KOPT-K1 (cell line): ENCODE results near the gene TLN1.

Experiments
- H3K27ac ChIP-seq: fragments of 200-600 bp; sonication (generic); 2 replicates; pipeline ENCODE4 v1.5.1; 2016; ENCODE audit warnings: antibody characterized with exemption, mild to moderate bottlenecking, low read depth, low read length; ENCODE audit not compliant: poor library complexity, severe bottlenecking
- H3K36me3 ChIP-seq: fragments of 200-600 bp; sonication (generic); 2 replicates; pipeline ENCODE4 v1.5.1; 2017; ENCODE audit warnings: antibody characterized with exemption, mild to moderate bottlenecking, low read length, moderate library complexity; ENCODE audit not compliant: insufficient read depth
- H3K9me3 ChIP-seq: fragments of 200-600 bp; sonication (generic); 2 replicates; pipeline ENCODE4 v1.5.1; 2017; ENCODE audit warnings: antibody characterized with exemption, low read length, mild to moderate bottlenecking; ENCODE audit not compliant: insufficient read depth, poor library complexity, severe bottlenecking

Gene TLN1

DNA sequence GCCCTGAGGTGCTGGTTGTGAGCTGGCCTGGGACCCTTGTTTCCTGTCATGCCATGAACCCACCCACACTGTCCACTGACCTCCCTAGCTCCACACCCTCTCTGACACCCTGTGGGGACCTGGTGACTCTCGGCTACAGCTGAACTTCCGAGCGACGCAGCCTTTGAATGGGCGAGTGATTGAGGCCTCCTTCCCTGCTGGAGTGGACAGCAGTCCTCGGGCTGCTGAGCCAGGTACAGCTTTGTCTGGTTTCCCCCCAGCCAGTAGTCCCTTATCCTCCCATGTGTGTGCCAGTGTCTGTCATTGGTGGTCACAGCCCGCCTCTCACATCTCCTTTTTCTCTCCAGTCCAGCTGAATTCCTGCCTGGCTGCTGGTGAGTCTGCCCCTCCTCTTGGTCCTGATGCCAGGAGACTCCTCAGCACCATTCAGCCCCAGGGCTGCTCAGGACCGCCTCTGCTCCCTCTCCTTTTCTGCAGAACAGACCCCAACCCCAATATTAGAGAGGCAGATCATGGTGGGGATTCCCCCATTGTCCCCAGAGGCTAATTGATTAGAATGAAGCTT is 52.1 kb downstream of the TLN1 start:
- Histone ChIP-seq H3K9me3 (no peaks in the 10 kb centered on the region), H3K27ac (no peak overlapping the region), H3K36me3 (no peaks in the 10 kb centered on the region)

- H3K36me3 ChIP-seq = no peaks in the 10 kb centered on the region
- H3K9me3 ChIP-seq = no peaks in the 10 kb centered on the region
- no peak overlapping the region for H3K27ac ChIP-seq
Measured at GRCh38 chr9:35679091-35679490, 52.9 kb downstream of the TLN1 start.

DNA sequence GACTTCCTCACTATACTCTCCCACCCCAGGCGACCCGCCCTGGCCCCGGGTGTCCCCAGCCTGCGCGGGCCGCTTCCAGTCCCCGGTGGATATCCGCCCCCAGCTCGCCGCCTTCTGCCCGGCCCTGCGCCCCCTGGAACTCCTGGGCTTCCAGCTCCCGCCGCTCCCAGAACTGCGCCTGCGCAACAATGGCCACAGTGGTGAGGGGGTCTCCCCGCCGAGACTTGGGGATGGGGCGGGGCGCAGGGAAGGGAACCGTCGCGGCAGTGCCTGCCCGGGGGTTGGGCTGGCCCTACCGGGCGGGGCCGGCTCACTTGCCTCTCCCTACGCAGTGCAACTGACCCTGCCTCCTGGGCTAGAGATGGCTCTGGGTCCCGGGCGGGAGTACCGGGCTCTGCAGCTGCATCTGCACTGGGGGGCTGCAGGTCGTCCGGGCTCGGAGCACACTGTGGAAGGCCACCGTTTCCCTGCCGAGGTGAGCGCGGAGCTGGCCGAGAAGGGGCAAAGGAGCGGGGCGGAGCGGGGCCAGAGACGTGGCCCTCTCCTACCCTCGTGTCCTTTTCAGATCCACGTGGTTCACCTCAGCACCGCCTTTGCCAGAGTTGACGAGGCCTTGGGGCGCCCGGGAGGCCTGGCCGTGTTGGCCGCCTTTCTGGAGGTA is 56.1 kb downstream of the TLN1 start:
- Histone ChIP-seq H3K27ac (no peak overlapping the region), H3K36me3 (no peaks in the 10 kb centered on the region), H3K9me3 (no peaks in the 10 kb centered on the region)

GRCh38 chr9:35675204-35675603 is 56.8 kb downstream of the TLN1 start:
- H3K27ac ChIP-seq = no peak overlapping the region

DNA sequence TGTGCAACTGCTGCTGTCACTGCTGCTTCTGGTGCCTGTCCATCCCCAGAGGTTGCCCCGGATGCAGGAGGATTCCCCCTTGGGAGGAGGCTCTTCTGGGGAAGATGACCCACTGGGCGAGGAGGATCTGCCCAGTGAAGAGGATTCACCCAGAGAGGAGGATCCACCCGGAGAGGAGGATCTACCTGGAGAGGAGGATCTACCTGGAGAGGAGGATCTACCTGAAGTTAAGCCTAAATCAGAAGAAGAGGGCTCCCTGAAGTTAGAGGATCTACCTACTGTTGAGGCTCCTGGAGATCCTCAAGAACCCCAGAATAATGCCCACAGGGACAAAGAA is 58.0 kb downstream of the TLN1 start:
- H3K27ac ChIP-seq = no peak overlapping the region
- H3K36me3 ChIP-seq = no peaks in the 10 kb centered on the region
- H3K9me3 ChIP-seq = no peaks in the 10 kb centered on the region

More at GRCh38 chr9:35675204-35675603, 56.8 kb downstream of the TLN1 start:
- H3K9me3 ChIP-seq = no peaks in the 10 kb centered on the region
- no peaks in the 10 kb centered on the region for H3K36me3 ChIP-seq

GRCh38 chr9:35673132-35674024 is 58.6 kb downstream of the TLN1 start, which contains the start of gene CA9:
Gene CA9 (plus strand): TSS chr9:35673928. CDS start chr9:35673960, 32 bp downstream.
- H3K36me3 ChIP-seq = no peaks in the 10 kb centered on the region
- no peaks in the 10 kb centered on the region for H3K9me3 ChIP-seq
- H3K27ac ChIP-seq = no peak within 1 kb of the TSS

GRCh38 chr9:35669331-35670145 is 62.5 kb downstream of the TLN1 start:
- no peak overlapping the region for H3K27ac ChIP-seq
- H3K36me3 ChIP-seq = no peaks in the 10 kb centered on the region
- H3K9me3 ChIP-seq = no peaks in the 10 kb centered on the region

GRCh38 chr9:35667939-35668338 is 64.1 kb downstream of the TLN1 start:
- Histone ChIP-seq H3K36me3 (no peaks in the 10 kb centered on the region), H3K27ac (no peak overlapping the region), H3K9me3 (no peaks in the 10 kb centered on the region)

GRCh38 chr9:35666549-35666948 is 65.4 kb downstream of the TLN1 start:
- H3K9me3 ChIP-seq = no peaks in the 10 kb centered on the region
- no peak overlapping the region for H3K27ac ChIP-seq
- no peaks in the 10 kb centered on the region for H3K36me3 ChIP-seq

- Histone ChIP-seq H3K36me3 (0 out of 2 replicates have a peak, but pooled peaks cover under 1% of the 10 kb centered on the region), H3K27ac (no peak overlapping the region), H3K9me3 (no peaks in the 10 kb centered on the region)
Measured at GRCh38 chr9:35666045-35666444, 66.0 kb downstream of the TLN1 start.

- peak overlapping the region; percentile 64 for H3K27ac ChIP-seq
- peaks cover 6% of the 10 kb centered on the region; the same call in 1 of the 2 replicates for H3K36me3 ChIP-seq
Measured at GRCh38 chr9:35665471-35665818, 66.5 kb downstream of the TLN1 start.

DNA sequence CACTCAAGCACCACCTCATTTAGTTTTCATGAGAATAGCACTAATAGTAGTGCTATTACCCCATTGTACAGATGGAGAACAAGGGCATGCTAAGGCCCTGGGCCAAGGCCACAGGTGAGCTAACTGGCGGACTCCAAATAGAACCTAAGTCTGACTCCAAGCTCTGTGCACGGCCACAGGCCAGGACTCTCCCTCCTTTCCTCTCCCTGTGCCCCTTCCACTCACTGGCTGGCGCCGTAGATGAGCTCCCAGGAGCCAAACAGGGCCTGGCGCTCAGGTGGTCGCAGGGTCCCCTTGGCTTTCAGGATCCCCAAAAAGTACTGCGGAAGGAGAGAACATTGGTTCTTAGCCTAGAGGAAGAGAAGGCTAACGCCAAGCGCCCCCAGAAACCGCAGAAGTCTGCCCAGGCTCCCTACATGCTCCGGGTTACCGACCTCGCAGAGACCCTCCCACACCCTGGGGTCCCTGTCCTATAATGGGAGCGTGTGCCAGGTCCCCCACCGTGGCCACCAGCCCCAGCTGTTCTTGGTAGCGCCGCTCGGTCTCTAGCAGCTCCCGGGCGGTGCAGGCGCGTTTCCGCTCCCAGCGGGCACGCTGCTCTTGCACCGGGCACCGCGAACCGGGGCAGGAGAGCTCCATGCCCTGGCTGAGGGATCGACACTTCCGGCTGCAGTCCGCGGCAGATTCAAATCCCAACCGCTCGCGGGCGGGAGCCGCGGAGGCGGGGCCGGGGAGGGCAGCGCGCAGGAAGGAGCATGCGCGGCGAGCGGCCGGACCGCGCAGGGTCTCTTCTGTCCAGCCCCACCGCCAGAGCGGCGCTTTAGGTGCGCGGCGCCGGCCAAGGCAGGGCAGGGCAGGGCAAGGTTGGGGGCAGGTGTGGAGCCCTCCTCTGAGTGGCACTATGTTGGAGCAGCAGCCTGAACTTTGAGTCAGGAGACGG is 67.2 kb downstream of the TLN1 start, which contains the start of gene ARHGEF39:
Gene ARHGEF39 (minus strand): TSS at position 665 of the 940 bp plus-strand sequence. CDS start 26 bp downstream, at position 639.
- H3K36me3 ChIP-seq = peaks cover 11% of the 10 kb centered on the region; the same call in 1 of the 2 replicates
- peak within 1 kb of the TSS; percentile 64 for H3K27ac ChIP-seq
- H3K9me3 ChIP-seq = no peaks in the 10 kb centered on the region

More at GRCh38 chr9:35665471-35665818, 66.5 kb downstream of the TLN1 start:
- H3K9me3 ChIP-seq = no peaks in the 10 kb centered on the region

DNA sequence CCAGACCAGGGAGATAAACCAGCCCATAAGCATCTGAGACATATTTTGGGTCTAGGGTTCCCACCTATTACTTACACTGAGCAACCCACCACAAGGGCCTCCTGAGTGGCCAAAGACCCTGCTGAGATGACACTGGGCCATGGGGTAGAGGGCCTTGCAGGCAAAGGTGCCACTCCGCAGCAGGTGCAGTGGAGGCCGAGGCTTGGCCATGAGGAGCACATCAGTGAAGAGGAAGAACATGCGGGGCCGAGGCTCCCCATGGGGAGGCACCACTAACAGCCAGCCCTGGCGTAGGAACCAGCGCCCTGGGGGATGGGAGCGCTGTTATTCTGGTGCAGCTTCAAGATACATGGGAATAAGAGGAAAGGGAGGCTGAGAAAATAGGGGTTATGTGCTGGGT is 69.6 kb downstream of the TLN1 start:
- Histone ChIP-seq H3K9me3 (no peaks in the 10 kb centered on the region), H3K27ac (peak overlapping the region; percentile 53)

More for the DNA sequence above, 69.6 kb downstream of the TLN1 start:
- H3K36me3 ChIP-seq = peaks cover 11% of the 10 kb centered on the region; the same call in 1 of the 2 replicates
